HL-60/S4 (cell line): ENCODE measurements around the gene HOXA4.

Source experiments
- in situ Hi-C: fragments of 300-500 bp; cut with MboI; formaldehyde crosslinking; loops from 2 replicates; pipeline ENCODE4 v1.14.3; 2022; ENCODE audit warnings: low sequenced_read_pairs

Gene HOXA4

DNA sequence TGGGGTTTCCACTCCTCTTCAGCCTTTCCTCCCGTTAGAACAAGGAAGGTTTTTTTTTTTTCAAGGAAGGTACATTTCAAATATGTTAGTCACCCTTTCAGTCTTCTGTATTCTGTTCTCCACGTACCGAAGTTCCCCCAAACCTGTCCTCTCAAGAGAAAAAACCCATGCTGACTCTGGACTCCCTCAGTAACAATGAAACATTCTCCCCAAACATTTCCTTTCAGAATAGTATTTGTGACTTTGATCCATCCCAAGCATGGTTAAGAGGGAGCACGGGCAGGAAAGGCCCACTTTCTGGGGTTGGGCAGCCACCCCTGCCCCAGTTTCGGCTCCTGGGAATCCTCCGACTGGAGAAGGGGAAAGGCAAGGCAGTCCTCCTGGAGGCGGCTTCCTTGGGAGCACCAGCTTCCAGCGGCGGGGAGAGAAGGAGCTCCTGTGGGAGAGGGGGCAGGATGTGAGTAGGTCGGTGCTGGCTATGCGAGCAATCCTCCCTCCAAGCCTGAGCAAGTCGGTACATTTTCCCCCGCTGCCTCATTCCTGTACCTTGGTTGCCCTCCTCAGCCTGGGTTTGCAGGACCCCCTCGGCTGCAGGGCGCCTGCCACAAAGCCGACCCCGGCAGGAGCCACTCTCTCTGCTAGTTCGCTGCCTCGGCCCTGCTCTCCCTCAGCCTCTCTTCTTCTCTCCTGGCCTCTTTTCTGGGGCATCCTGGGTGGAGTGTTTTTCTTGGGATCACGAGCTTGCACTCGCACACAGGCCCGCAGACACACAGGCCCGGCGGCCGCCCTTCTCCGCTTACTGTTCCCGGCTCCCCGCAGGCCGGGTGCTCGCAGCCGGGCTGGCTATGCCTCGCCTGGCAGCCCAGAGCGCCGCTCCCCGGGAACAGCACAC lies 32.6 kb downstream of the HOXA4 start:
- in situ Hi-C loops = no loop called here

DNA sequence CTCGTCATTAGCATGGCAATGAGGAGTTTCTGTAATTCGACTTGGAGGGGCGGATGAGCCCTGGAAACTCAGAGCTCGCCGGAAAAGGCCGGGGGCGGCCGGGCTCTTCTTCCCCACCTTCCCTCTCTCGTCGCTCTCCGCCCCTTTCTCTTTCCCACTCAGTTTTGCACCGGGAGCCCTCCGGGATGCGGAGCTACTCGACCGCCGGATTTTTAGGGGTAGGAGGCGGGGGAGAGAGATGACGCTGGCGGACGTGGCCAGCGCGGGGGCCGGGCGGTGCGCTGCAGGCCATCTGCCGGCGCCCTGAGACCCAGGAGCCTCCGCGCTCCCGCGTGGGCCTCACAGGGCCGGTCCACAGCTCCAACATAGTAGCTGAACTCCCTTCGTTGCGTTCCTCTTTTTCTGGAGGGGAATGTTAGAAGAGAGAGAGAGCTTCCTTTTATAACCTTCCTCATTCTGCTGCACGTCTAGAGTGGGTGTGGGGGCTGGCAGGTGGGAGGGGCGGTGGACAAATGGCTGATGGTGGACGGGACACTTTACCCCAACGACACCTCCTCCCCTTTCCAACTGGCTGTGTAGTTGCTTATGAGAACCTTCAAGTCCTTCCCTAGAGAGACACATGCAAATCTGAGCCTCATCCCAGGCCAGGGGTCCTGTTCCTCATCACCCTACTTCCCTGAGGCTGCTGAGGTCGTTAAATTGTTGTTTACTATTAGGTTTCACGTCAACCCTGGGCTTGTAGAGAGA lies 33.6 kb downstream of the HOXA4 start:
- in situ Hi-C loops = no loop called here

DNA sequence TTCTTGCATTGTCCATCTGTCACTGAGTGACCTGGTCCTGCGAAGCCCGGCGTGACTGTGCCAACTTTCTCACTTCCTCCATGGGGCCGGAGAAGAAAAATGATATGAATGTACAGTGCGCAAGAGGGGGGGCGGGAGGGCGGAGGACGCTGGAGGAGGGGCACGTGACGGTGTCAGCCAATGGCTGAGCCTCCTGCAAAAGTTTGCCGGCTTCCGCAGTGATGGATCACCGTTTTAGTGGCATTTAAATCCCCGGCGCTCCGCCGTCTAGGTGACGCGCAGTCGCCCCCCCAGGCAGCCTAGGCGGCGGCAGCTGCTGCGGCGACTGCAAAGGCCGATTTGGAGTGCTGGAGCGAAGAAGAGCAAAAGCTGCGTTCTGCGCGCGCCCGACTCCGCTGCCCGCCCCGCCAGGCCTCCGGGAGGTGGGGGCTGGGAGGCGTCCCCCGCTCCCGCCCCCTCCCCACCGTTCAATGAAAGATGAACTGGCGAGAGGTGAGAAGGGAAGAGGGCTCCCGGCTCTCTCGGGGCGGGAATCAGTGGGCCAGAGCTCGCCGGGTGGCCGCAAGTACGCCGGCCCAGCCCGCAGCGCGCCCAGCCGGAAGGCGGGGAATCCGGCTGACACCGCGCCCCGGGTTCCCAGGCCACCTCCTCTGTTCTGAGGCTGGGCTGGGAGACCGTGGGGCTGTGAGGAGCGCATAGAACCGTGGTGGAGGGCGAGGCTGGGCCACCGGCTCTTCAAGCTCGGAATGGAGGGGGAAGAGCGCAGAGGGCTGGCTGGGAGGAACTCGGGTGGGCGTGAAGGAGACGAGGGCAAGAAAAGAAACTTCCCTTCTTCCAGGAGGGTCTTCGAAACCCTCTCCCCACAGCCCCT lies 34.4 kb downstream of the HOXA4 start, which contains the start of gene HOXA1:
HOXA1 (minus strand) TSS at position 104 of the 871 bp plus-strand sequence; CDS start at position 16, 88 bp downstream.
- in situ Hi-C loops = no loop called here

DNA sequence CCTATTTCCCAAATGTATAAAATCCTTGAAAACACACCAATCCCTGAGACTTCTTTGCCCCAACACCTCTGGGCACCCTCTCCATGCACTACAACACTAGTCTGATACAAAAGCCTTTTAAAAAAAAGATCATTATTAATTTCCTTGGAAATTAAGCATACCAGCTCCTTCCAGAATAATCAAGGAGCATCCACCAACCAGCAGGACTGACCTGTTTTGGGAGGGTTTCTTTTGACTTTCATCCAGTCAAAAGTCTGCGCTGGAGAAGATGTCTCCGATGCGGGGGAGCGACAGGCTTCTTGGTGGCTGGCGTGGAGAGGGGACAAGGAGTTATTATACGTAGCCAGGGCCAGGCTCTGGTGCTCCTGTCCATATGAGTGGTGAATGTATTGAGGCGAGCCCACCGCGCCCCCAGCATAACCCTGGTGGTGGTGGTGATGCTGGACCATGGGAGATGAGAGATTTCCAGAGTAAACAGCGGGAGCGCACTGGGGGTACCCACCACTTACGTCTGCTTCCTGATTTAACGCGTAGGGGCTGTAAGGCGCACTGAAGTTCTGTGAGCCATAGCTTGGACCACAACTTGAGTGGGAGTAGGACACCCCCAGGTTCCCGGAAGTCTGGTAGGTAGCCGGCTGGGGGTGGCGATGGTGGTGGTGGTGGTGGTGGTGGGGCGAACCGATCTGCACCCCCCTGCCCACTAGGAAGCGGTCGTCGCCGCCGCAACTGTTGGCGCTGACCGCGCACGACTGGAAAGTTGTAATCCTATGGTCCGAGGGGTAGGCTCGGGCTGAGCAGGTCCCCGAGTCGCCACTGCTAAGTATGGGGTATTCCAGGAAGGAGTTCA lies 35.3 kb downstream of the HOXA4 start:
- in situ Hi-C loops = no loop called here

DNA sequence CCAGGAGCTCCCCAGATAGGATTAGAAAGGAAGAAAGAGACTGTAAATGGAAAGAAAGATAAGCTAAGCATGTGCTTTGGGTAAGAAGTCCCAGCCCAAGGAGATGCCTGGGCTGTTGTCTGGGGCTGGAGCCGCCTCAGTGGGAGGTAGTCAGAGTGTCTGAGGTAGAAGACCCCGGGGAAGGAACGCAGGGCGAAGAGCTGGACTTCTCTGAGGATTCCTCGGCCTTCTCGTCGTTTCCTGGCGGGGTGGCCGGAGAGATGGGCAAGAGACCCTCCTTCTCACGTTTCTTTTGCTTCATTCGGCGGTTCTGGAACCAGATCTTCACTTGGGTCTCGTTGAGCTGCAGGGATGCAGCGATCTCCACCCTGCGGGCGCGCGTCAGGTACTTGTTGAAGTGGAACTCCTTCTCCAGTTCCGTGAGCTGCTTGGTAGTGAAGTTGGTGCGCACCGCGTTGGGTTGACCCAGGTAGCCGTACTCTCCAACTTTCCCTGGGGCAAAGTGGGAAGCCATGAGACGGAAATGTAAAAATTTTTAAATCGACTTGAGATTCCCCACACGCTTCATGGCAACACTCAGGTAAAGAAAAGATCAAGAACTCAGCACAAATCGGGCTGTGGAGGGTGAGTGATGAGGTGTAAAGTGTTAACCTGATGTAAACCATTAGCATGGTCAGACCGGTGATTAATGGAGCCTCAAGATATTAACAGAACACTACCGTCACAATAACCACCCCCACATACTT lies 36.1 kb downstream of the HOXA4 start:
- in situ Hi-C loops = no loop called here

DNA sequence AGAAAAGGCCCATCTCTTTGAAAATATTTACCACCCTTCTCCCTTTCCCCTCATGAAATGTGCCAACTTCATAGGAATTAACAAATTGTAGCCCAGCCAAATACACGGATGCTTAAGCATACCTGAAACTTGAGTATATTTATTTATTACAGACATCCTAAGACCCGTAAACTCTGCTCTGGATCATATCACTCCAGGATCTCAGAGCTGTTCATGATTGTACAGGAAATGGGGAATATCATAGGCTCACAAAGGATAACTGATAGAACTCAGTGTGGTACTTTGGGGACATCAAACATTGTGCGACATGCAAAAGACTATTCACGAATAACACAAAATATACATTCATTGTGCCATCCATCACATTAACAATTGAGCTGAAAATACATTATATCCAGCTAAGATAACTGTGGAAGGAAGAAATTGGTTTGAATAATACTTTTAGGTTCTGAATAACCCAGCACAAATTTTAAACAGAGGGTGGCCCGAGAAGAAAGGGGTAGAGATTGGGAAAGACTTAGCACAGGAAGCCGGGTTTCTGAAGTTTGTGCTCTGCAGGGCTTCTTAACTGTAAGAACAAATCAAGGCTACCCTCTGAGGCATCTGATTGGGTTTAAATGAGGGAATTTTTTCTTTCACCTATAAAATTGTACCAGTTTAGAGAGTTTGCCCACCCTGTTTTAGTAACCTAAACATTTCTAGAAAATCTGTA lies 37.2 kb downstream of the HOXA4 start:
- in situ Hi-C loops = no loop called here

DNA sequence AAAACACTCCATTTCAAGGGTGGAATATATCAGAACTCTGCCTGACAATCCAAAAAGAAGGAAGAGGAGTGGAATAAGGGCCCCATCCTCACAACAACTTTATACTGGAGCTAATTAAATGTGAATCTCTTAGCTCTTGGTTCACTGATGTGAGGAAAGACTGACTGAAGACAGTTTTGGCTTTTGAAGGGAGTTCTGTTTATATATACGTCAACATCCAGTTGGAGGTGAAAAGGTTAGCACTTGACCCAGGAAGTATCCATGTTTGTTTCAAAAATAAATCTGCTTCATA lies 37.8 kb downstream of the HOXA4 start:
- in situ Hi-C loops = no loop called here

DNA sequence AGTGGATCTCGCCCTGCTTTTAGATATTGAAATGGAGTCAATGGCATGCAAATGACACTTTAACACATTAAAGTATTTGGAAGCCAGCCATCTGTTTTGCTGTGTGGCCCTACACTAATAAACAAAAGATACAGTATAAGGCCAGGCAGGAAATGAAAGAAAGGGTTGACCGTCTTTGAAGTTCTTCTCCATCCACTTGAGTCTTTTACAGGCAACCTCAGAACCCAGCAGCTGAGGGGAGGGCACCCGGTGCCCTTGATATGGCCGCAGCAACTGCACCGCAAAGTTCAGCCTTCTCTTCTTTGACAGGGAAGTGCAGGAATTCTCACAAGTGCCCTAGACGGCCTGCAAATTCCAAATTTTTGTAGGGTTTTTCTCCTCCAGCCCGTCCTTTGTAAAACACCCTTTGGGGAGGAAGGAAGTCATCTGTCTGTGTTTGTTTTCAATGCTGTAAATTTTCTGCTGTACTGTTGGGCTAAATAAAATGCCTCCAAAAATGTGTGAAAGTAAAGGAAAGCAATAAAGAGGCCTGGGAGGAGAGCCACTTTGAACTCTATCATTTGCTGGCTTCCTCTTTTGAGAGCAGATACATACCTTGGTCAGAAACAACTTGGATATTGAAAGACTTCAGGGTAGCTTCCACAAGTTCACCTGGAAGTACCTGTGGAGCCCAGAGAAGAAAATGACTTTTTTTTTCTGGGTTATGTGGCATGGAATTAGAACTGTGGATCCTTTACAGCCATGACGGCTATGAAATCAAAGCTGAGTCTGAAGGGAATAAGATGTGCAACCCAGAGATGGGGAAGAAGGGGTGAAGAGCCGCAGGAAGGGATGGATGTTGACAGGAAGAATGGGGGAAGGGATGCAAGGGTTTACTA lies 38.4 kb downstream of the HOXA4 start:
- in situ Hi-C loops = no loop called here

DNA sequence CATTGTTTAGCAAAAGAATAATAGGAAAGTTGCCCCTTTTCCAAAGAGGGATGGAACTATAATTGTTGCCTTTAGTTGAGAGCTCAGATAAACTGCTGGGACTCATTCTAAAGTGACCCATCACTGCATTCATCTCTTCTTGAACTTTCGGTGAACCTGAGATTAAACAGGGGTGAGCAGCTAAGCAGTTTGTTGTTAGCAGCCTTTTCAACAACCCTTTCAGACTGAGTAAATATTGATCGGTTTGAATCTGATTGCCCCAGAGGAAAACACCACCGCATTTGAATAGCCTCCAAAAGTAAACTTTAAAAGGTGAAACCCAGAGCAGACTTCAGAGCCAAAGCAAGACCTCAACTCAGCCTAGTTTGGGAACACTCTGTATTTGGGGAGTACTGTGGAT lies 39.5 kb downstream of the HOXA4 start:
- in situ Hi-C loops = no loop called here

DNA sequence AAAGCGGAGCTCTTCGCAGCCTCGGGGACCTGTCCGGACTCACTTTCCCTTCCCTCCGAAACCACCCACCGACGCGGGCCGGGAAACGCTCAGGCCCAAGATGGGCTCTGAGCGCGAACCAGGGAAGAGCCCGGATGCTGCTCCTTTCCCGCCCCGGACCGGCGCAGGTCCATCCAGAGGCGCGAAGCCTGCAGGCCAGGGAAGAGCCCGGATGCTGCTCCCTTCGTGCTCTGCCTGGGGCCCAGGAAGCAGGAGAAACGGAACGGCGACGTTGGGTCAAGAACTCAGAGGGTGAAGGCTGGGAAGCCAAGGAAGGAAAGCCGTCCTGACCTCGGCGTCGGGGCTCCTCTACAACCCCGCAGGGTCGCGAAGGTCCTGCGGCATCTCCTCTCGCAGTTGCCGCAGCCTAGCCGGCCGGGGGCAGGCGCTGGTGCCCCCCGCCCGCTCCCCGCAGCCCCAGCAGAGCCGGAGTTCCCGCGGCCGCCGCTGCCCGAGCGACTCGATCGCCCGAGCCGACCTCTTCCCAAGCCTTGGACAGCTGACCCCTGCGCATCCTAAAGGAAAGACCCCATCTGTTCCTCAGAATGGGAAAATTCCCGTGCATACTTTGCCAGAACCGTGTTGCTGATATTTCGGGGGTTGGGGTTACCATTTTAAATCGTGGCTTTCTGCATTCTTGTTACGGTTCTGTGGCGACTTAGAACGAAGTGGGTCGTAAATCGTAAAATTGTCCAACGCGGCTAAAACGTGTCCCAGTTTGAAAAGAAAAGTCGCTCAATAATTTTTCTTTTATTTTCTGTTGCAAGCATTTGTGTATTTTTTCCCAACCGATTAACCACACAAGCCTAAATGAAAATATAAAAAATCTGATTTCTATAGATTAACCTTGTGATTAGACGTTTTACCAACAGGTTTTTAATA lies 42.3 kb downstream of the HOXA4 start:
- in situ Hi-C loops = no loop called here

DNA sequence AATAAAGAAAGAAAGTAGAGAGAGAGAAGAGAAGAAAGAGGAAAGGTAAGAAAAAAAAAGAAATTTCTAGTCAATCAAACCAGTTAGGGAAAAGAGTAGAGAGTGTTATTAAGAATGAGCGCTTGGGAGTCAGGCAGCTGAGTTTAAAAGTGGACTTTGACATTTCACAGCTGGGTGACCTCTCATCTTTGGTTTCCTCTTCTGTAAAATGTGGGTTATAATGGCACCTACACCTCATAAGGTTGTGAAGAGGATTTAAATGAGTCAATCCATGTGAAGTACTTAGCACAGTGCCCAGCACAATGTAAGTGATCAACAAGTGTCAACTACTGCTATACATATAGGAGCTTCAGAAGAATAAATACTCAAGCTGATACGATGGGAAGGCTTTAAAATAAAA lies 46.9 kb downstream of the HOXA4 start:
- in situ Hi-C loops = no loop called here

DNA sequence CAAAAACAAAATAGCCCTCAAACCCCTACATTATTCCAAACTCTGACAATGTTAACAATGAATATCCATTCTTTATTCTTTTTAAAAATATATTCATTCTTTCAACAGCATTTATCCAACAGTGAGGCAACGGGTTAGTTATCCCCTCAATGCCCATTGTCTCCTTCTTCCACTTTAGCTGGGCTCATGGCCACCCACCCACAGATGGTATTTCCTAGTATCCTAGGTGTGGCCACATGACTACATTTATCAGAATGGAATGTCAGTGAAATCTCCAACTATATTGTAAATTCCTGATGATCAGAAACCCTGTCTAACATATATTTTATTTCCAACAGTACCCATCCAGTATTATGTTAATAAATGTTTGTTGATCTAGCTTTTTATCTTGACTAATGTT lies 48.4 kb downstream of the HOXA4 start:
- in situ Hi-C loops = no loop called here

DNA sequence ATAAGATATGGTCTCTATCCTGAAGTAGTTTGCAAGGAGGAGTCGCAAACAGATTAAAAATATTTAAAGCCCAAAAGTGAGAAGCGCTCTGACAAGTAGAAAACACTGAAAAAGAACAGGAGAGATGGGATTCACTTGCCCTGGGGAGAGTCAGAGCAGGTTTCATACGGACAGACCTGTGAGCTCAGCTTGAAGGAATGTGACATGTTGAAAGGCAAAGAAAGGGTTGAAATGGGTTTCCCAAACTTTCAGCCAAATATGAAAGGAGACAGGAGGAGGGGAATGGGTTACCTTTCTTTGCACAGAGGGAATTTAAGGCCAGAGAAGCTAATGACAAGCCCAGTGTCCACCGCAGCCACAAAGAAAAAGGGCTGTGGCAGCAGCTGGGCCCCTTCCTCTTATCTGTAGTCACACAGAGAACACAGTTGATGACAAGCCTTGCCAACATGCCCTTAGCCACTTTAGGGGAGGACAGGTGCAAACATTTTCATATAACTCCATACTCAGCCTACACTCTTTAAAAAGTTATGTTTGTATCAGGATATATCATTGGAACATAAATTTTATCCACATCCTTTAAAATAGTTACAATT lies 49.6 kb downstream of the HOXA4 start:
- in situ Hi-C loops = no loop called here

DNA sequence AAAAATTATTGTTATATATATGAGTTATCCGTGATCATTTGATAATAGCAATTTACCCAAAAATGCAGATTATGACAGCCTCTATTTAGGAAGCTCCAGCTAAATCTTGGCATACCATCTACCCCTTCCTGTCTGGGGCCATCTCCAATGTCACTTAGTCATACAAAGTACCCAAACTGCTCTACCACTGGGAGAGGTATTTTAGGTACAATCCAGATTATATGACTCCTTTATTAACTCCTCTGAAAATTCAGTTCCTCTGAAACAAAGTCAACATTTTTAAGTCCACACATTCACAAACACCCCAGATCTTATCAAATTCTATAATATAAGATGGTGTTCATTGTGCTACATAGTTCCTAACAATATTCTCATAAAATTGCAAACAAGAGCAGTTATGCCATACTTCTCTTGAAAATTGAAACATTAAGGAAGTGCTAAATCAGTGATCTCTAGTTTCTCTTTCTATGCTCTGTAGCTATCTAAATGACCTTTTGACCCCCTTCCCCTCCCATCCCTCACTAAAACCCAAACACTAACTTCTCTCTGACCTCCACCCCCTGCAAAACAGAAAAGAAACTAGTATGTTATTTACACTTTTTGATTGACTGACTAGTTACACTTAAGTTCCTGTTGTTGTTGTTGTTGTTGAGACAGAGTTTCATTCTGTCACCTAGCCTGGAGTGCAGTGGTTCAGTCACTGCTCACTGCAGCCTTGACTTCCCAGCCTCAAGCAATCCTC lies 51.2 kb downstream of the HOXA4 start:
- in situ Hi-C loops = no loop called here

DNA sequence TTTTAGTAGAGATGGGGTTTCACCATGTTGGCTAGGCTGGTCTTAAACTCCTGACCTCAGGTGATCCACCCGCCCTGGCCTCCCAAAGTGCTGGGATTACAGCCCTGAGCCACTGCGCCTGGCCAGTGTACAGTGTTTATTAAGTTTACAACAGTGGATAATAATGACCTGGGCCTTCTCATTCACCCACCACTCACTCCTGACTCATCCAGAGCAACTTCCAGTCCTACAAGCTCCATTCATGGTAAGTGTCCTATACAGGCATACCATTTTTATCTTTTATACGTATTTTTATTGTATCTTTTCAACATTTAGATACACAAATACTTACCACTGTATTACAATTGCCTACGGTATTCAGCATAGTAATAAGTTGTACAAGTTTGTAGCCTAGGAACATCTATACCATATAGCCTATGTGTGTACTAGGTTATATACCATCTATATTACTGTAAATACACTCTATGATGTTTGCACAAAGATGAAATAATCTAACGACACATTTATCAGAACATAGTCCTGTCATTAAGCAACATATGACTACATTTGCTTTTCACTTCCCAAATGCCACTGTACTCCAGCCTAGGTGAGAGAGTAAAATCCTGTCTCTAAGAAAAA lies 51.8 kb downstream of the HOXA4 start:
- in situ Hi-C loops = no loop called here
